HEK293 (cell line): Measurements from ENCODE around the gene S100A3.

Source experiments
- CTCF ChIA-PET: fragments of 350-600 bp; formaldehyde crosslinking; extraction: SDS; loops from one replicate; lab custom pipeline; 2021; ENCODE audit warnings: antibody characterized with exemption; lab: Yijun Ruan, JAX
- POLR2A ChIA-PET: fragments of 300-600 bp; formaldehyde crosslinking; extraction: SDS; loops from one replicate; lab custom pipeline; 2020; ENCODE audit warnings: antibody characterized with exemption, inconsistent platforms; lab: Yijun Ruan, JAX
- H3K27ac ChIP-seq: fragments of 200-500 bp; sonication (Bioruptor generic); 2 replicates; pipeline ENCODE4 v1.5.1; 2014; ENCODE audit warnings: low read depth, low read length, control low read depth, inconsistent platforms; ENCODE audit errors: extremely low read depth
- H3K36me3 ChIP-seq, 2 experiments: fragments of 200-500 bp in 1 of 2; sonication (Bioruptor generic) in 1 of 2; 1 replicate in 1 of 2; 2 replicates in 1 of 2; pipeline ENCODE4 v1.5.1; 2014 to 2017; ENCODE audit warnings: inconsistent platforms in 2 of 2, low read length in 2 of 2; ENCODE audit not compliant: control insufficient read depth in 2 of 2, insufficient read depth in 1 of 2
- H3K4me1 ChIP-seq: fragments of 200-500 bp; sonication (Bioruptor generic); 2 replicates; pipeline ENCODE4 v1.5.1; 2014; ENCODE audit warnings: mild to moderate bottlenecking, low read length, inconsistent platforms; ENCODE audit not compliant: control insufficient read depth, insufficient read depth
- H3K4me3 ChIP-seq: 2 replicates; pipeline ENCODE4 v1.5.1; 2011; ENCODE audit warnings: low read depth, mild to moderate bottlenecking, control low read depth, low read length, moderate library complexity
- H3K9me3 ChIP-seq: fragments of 200-500 bp; sonication (Bioruptor generic); 2 replicates; pipeline ENCODE4 v1.5.1; 2014; ENCODE audit warnings: low read depth, low read length, inconsistent platforms; ENCODE audit not compliant: control insufficient read depth, insufficient read depth
- GLIS2 ChIP-seq: fragments of 450-650 bp; formaldehyde crosslinking; IDR thresholded peaks from 2 replicates; pipeline ENCODE4 v1.5.1; 2016; ENCODE audit warnings: missing biosample characterization, missing genetic modification characterization
- KLF1 ChIP-seq: fragments of 450-650 bp; formaldehyde crosslinking; IDR thresholded peaks from 2 replicates; pipeline ENCODE4 v1.5.1; 2016; ENCODE audit warnings: missing biosample characterization, missing genetic modification characterization
- MEIS1 ChIP-seq: sonication (generic); formaldehyde crosslinking; IDR thresholded peaks from 2 replicates; pipeline ENCODE4 v1.8.1; 2022; ENCODE audit warnings: missing genetic modification reagents, mild to moderate bottlenecking, borderline replicate concordance
- OSR2 ChIP-seq: fragments of 450-650 bp; formaldehyde crosslinking; IDR thresholded peaks from 2 replicates; pipeline ENCODE4 v1.5.1; 2016; ENCODE audit warnings: missing biosample characterization, missing genetic modification characterization
- PRDM1 ChIP-seq: fragments of 450-650 bp; formaldehyde crosslinking; IDR thresholded peaks from 2 replicates; pipeline ENCODE4; 2016; ENCODE audit warnings: missing biosample characterization, missing genetic modification characterization
- SCRT2 ChIP-seq: fragments of 450-650 bp; formaldehyde crosslinking; IDR thresholded peaks from 2 replicates; pipeline ENCODE4 v1.5.1; 2016; ENCODE audit warnings: missing biosample characterization, missing genetic modification characterization
- TRIM28 ChIP-seq: IDR thresholded peaks from 2 replicates; pipeline ENCODE4 v1.6.1; 2011; ENCODE audit warnings: low read length, control low read depth, borderline replicate concordance
- ZBTB17 ChIP-seq: fragments of 450-650 bp; formaldehyde crosslinking; IDR thresholded peaks from 2 replicates; pipeline ENCODE4 v1.5.1; 2016; ENCODE audit warnings: missing biosample characterization, missing genetic modification characterization
- ZIC2 ChIP-seq: fragments of 450-650 bp; formaldehyde crosslinking; IDR thresholded peaks from 2 replicates; pipeline ENCODE4 v1.5.1; 2016; ENCODE audit warnings: missing biosample characterization, missing genetic modification characterization
- ZNF10 ChIP-seq: fragments of 450-650 bp; formaldehyde crosslinking; IDR thresholded peaks from 2 replicates; pipeline ENCODE4 v1.5.1; 2017; ENCODE audit warnings: missing biosample characterization, missing genetic modification characterization
- ZNF114 ChIP-seq: fragments of 450-650 bp; formaldehyde crosslinking; IDR thresholded peaks from 2 replicates; pipeline ENCODE4 v1.5.0; 2017; ENCODE audit warnings: missing biosample characterization, missing genetic modification characterization
- ZNF416 ChIP-seq: fragments of 450-650 bp; formaldehyde crosslinking; IDR thresholded peaks from 2 replicates; pipeline ENCODE4 v1.5.1; 2016; ENCODE audit warnings: missing biosample characterization, missing genetic modification characterization
- ZNF518A ChIP-seq: fragments of 450-650 bp; formaldehyde crosslinking; conservative IDR thresholded peaks from 2 replicates; pipeline ENCODE4 v1.5.1; 2016; ENCODE audit warnings: low read depth, missing biosample characterization, missing genetic modification characterization
- ZNF580 ChIP-seq: fragments of 450-650 bp; formaldehyde crosslinking; IDR thresholded peaks from 2 replicates; pipeline ENCODE4 v1.5.1; 2016; ENCODE audit warnings: missing biosample characterization, missing genetic modification characterization
- ZSCAN18 ChIP-seq: fragments of 450-650 bp; formaldehyde crosslinking; IDR thresholded peaks from 2 replicates; pipeline ENCODE4 v1.5.1; 2016; ENCODE audit warnings: missing biosample characterization, missing genetic modification characterization

Gene S100A3

GRCh38 chr1:153536671-153537375 is 12.2 kb downstream of the S100A3 start:
- TF ChIP-seq SCRT2 (tag by site-specific recombination) = 0 out of 2 replicates have a peak, but pooled peaks have one; percentile 5
- TF ChIP-seq ZSCAN18 (tag by site-specific recombination) = no peak
- no peak for TF ChIP-seq ZNF416
- no peak for TF ChIP-seq ZNF580 (tag by site-specific recombination)
- TF ChIP-seq PRDM1 = peak; percentile 41
- no peak for TF ChIP-seq TRIM28
- no peak for TF ChIP-seq ZNF10
- no peak for TF ChIP-seq ZNF518A (tag by site-specific recombination)
- 0 out of 2 replicates have a peak, but pooled peaks have one; percentile 9 for TF ChIP-seq KLF1
- Histone ChIP-seq H3K4me1 (no peaks in the 10 kb centered on the region), H3K4me3 (no peak overlapping the region), H3K36me3 (no peaks in the 10 kb centered on the region), H3K27ac (no peak overlapping the region), H3K9me3 (no peaks in the 10 kb centered on the region)
- POLR2A ChIA-PET = no interaction called here
- CTCF ChIA-PET = interaction anchor here (0.6 kb wide), 1 partner anchor 8 kb away, joined by 3 read pairs; no protein-coding TSS in a partner anchor

- Histone ChIP-seq H3K27ac (no peak overlapping the region), H3K4me3 (no peak overlapping the region), H3K36me3 (no peaks in the 10 kb centered on the region), H3K9me3 (no peaks in the 10 kb centered on the region), H3K4me1 (no peaks in the 10 kb centered on the region)
- ChIA-PET POLR2A (interaction anchor here (1.0 kb wide), 1 partner anchor 9 kb away, joined by 3 read pairs; no protein-coding TSS in a partner anchor), CTCF (interaction anchor here (0.6 to 3.6 kb wide), 4 partner anchors 9 to 46 kb away, joined by 3 to 12 read pairs (median 4); no protein-coding TSS in a partner anchor)
- TF ChIP-seq ZBTB17 (tag by site-specific recombination) = no peak
- TF ChIP-seq SCRT2 (tag by site-specific recombination) = peak; percentile 75
Observed at GRCh38 chr1:153536012-153536670, 12.9 kb downstream of the S100A3 start.

- TF ChIP-seq MEIS1 (no peak), ZNF114 (tag by site-specific recombination) (no peak), GLIS2 (tag by site-specific recombination) (0 out of 2 replicates have a peak, but pooled peaks have one; percentile 22), KLF1 (peak; percentile 40; the same call in 1 of the 2 replicates), ZIC2 (no peak), OSR2 (tag by site-specific recombination) (no peak)
- TF ChIP-seq, all 188 proteins: peak for 2
- POLR2A ChIA-PET = interaction anchor here (0.6 to 1.0 kb wide), 3 partner anchors 9 to 110 kb away, joined by 3 to 7 read pairs (median 3); no protein-coding TSS in a partner anchor
- CTCF ChIA-PET = interaction anchor here (0.6 to 4.3 kb wide), 7 partner anchors 9 to 45 kb away, joined by 3 to 26 read pairs (median 5); partner anchors contain the start of gene S100A4
Observed at GRCh38 chr1:153535242-153536011, 13.6 kb downstream of the S100A3 start, which contains the start of gene S100A6. Gene S100A6 (minus strand): TSS chr1:153535991. CDS start chr1:153535339, 652 bp downstream.

More at GRCh38 chr1:153535242-153536011, 13.6 kb downstream of the S100A3 start, which contains the start of gene S100A6:
- Histone ChIP-seq H3K4me3 (no peak within 1 kb of the TSS), H3K27ac (no peak within 1 kb of the TSS), H3K36me3 (no peaks in the 10 kb centered on the region), H3K9me3 (no peaks in the 10 kb centered on the region), H3K4me1 (no peaks in the 10 kb centered on the region)
